Lower leg skin (tissue), 4 donors: ENCODE data around the gene PES1. TPM values are rescaled to one million over a fixed set of nuclear protein-coding genes. Genes with fewer than 3 reads are reported as not detected.
"Not testable (repeated sequence)": the region's sequence is repeated elsewhere in the genome, so short reads cannot be mapped to it uniquely, and the experiment has no call there.

Experiments used
- DNase-seq, 2 donors: peaks; one replicate each; pipeline ENCODE4 v3.0.0-alpha.2; 2019; ENCODE audit warnings: low spot score in 2 of 2
- H3K4me3 ChIP-seq: fragments of 200-600 bp; sonication (generic); 2 replicates; pipeline ENCODE4 v1.5.1; 2017; ENCODE audit warnings: mild to moderate bottlenecking, low read depth; ENCODE audit not compliant: poor library complexity, severe bottlenecking
- POLR2A ChIP-seq, 2 donors: fragments of 450-650 bp; IDR thresholded peaks; one replicate each; pipeline ENCODE4 v1.6.1; 2016 to 2017; ENCODE audit warnings: antibody characterized with exemption in 2 of 2, mild to moderate bottlenecking in 1 of 2, moderate library complexity in 1 of 2
- WGBS, 2 donors: methylation state at CpG; one replicate each; pipeline ENCODE4 v1.1.5; 2018; 5-methylcytosine and 5-hydroxymethylcytosine counted together
- intact Hi-C: fragments of 100-400 bp; cut with DNase I; formaldehyde crosslinking; loops from one replicate; pipeline ENCODE4 v1.15.0; 2023; ENCODE audit warnings: low total_unique reads
- total RNA-seq, 4 donors: library from RNA; depleted of rRNA; stranded (reverse); fragments of >200 nt; gene quantifications; one replicate each; pipeline ENCODE4 v1.1.0, GENCODE V29; 2016
- TF ChIP-seq, protein P1 (sequence below), 3 donors: fragments of 450-650 bp; IDR thresholded peaks; one replicate each; pipeline ENCODE4 v1.5.1; 2016; ENCODE audit warnings: antibody characterized with exemption in 3 of 3, mild to moderate bottlenecking in 3 of 3, moderate library complexity in 2 of 3

PES1 gene
- total RNA-seq, 4 donors from 2014 or later: 43.1 to 55.6 (median 49.1) TPM

DNA sequence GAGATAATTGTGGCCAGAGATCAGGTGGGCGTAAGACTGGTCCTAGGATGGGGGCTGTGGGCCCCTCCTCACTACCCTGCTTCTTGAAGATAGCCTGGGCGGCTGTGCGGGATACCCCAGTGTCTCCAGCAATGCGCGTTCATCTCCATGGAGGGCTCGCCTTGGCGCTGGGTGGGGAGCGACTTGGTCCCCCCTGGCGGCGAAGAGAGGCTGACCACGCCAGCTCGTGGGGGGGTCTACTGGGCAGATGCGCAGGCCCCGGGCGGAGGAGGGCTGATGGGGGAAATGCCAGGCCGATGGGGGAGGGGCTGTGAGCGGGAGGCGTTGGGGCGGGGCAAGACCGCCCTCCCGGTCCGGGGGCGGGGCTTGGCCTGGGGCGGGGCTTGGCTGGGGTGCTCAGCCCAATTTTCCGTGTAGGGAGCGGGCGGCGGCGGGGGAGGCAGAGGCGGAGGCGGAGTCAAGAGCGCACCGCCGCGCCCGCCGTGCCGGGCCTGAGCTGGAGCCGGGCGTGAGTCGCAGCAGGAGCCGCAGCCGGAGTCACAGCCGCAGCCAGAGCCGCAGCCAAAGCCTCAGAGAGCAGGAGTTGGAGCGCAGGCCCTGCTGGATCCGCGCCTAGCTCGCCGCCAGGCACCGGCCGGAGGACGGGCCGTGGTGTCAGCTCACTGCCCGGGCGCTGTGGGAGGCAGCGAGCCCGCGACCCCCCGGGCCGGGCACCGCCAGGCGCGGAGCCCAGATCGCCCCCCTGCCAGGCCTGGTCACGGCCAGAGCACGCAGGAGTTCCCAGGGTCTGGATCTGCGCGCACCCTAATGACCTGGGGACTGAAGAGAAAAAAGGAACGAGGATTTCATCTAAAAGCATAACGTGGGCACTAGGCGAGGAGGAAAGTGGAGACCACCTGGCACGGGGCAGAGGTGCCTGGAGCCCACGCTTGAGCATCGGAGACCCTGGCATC is 43.8 kb upstream of the PES1 start, which contains the start of gene SLC35E4:
SLC35E4 (plus strand) TSS at position 509 of the 953 bp plus-strand sequence. CDS start 670 bp downstream, outside the sequence.
- TF ChIP-seq, protein P1, sequence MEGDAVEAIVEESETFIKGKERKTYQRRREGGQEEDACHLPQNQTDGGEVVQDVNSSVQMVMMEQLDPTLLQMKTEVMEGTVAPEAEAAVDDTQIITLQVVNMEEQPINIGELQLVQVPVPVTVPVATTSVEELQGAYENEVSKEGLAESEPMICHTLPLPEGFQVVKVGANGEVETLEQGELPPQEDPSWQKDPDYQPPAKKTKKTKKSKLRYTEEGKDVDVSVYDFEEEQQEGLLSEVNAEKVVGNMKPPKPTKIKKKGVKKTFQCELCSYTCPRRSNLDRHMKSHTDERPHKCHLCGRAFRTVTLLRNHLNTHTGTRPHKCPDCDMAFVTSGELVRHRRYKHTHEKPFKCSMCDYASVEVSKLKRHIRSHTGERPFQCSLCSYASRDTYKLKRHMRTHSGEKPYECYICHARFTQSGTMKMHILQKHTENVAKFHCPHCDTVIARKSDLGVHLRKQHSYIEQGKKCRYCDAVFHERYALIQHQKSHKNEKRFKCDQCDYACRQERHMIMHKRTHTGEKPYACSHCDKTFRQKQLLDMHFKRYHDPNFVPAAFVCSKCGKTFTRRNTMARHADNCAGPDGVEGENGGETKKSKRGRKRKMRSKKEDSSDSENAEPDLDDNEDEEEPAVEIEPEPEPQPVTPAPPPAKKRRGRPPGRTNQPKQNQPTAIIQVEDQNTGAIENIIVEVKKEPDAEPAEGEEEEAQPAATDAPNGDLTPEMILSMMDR (IDR thresholded peaks at IDR 0.05): no peak
- no peak for TF ChIP-seq POLR2A (IDR thresholded peaks at IDR 0.05)
- peak within 1 kb of the TSS; percentile 45 for H3K4me3 ChIP-seq
- peak; percentile 92 to 99 for DNase-seq
- WGBS, 2 donors: 1% methylated on average over 33 to 56 of the region's 75 CpGs
- intact Hi-C loops: loop anchor here (2.0 to 10.0 kb wide), 3 partner anchors 119 to 509 kb away; partner anchors contain the start of gene PLA2G3

GRCh38 chr22:30634471-30635233 is 42.9 kb upstream of the PES1 start:
- intact Hi-C loops: loop anchor here (2.0 to 10.0 kb wide), 3 partner anchors 120 to 510 kb away; partner anchors contain the start of gene PLA2G3
- TF ChIP-seq, protein P1 (IDR thresholded peaks at IDR 0.05): peak in 2 of 3 donors; percentile 54 to 98
- no peak for TF ChIP-seq POLR2A (IDR thresholded peaks at IDR 0.05)
- DNase-seq: peak; percentile 86 to 98
- H3K4me3 ChIP-seq: no peak overlapping the region
- 0 to 4% methylated on average over 10 to 22 of the region's 29 CpGs for WGBS, 2 donors

- H3K4me3 ChIP-seq, DNase-seq: not testable (repeated sequence)
- intact Hi-C loops: loop anchor here (10.0 kb wide), 2 partner anchors 293 to 513 kb away; partner anchors contain the start of gene PLA2G3
- 94 to 100% methylated on average over 1 to 26 of the region's 31 CpGs for WGBS, 2 donors
Observed at GRCh38 chr22:30631469-30631868, 39.8 kb upstream of the PES1 start.

DNA sequence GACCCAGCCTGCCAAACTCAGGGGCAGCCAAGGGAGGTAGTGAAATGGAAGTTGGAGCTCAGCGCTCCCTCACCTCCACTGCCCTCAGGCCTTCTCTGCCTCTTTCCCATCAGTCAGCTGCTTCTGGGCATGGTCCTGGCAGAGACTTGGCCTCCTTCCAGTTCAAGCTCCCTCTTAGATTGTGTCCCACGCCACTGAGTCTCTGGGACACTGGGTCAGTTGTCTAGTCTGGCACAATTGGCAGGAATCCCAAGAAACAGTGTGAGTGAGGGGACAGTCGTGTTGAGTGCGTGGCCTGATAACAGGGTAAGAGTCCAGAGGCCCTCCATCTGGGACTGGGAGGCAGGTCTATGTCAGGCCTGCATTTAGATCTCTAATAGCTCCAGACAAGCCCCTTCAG is 36.8 kb upstream of the PES1 start:
- no peak overlapping the region for H3K4me3 ChIP-seq
- no peak for DNase-seq
- intact Hi-C loops: no loop called here
- WGBS, 2 donors: 82 to 91% methylated on average over 4 of the region's 4 CpGs
- no peak for TF ChIP-seq POLR2A (IDR thresholded peaks at IDR 0.05)
- TF ChIP-seq, protein P1 (IDR thresholded peaks at IDR 0.05): no peak

DNA sequence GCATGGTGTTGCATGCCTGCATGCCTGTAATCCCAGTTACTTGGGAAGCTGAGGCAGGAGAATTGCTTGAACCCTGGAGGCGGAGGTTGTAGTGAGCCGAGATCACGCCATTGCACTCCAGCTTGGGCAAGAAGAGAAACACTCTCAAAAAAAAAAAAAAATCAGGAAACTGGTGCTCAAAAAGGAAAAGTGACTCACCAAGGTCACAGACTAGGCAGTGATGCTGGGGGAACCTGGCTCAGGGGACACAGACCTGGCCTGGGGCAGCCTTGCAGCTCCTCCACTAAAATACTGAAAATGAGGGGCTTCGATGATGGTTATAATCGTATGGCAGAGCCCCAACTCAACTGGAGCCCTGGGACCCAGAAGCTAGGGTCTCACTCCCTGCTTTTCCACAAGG is 35.8 kb upstream of the PES1 start:
- intact Hi-C loops: no loop called here
- DNase-seq: no peak
- TF ChIP-seq, protein P1 (IDR thresholded peaks at IDR 0.05): no peak
- no peak for TF ChIP-seq POLR2A (IDR thresholded peaks at IDR 0.05)
- 91 to 92% methylated on average over 5 of the region's 5 CpGs for WGBS, 2 donors
- no peak overlapping the region for H3K4me3 ChIP-seq
